Measurements from ENCODE around the gene OXNAD1. TPM values are rescaled to one million over a fixed set of nuclear protein-coding genes. Genes with fewer than 3 reads are reported as not detected.

Gene OXNAD1
- total RNA-seq, 4 donors from 2014 or later: 11.4 to 14.9 (median 13.1) TPM

GRCh38 chr3:16318176-16318575 lies 53.2 kb downstream of the OXNAD1 start:
- 88 to 89% methylated on average over 7 of the region's 7 CpGs for WGBS, 2 donors

GRCh38 chr3:16319307-16319706 lies 54.3 kb downstream of the OXNAD1 start:
- H3K27me3 ChIP-seq: no peaks in the 10 kb centered on the region
- no peak for DNase-seq (ENCODE audit: low spot score in 2 of 2)
- WGBS, 2 donors: 64 to 73% methylated on average over 4 of the region's 4 CpGs
- no peak for TF ChIP-seq CTCF (IDR thresholded peaks at IDR 0.05)
- no peak for TF ChIP-seq POLR2A (IDR thresholded peaks at IDR 0.05)
- no peak for TF ChIP-seq EP300 (IDR thresholded peaks at IDR 0.05)
- H3K9me3 ChIP-seq: no peaks in the 10 kb centered on the region
- H3K4me1 ChIP-seq: peaks cover 0 to 10% (median 0%) of the 10 kb centered on the region in 4 donors
- no peak overlapping the region for H3K4me3 ChIP-seq
- H3K27ac ChIP-seq: no peak overlapping the region
- peaks cover 6 to 91% (median 9%) of the 10 kb centered on the region in 3 donors for H3K36me3 ChIP-seq

More at GRCh38 chr3:16318176-16318575, 53.2 kb downstream of the OXNAD1 start:
- no peaks in the 10 kb centered on the region for H3K27me3 ChIP-seq
- H3K9me3 ChIP-seq: no peaks in the 10 kb centered on the region
- no peak overlapping the region for H3K27ac ChIP-seq
- peaks cover 6 to 91% (median 9%) of the 10 kb centered on the region in 3 donors for H3K36me3 ChIP-seq
- TF ChIP-seq CTCF (IDR thresholded peaks at IDR 0.05) (no peak), EP300 (IDR thresholded peaks at IDR 0.05) (no peak), POLR2A (IDR thresholded peaks at IDR 0.05) (no peak)
- H3K4me3 ChIP-seq: no peak overlapping the region
- peaks cover 0 to 13% (median 0%) of the 10 kb centered on the region in 4 donors for H3K4me1 ChIP-seq
- DNase-seq (ENCODE audit: low spot score in 2 of 2): no peak

GRCh38 chr3:16319723-16320122 lies 54.7 kb downstream of the OXNAD1 start:
- TF ChIP-seq CTCF (IDR thresholded peaks at IDR 0.05) (no peak), EP300 (IDR thresholded peaks at IDR 0.05) (no peak)
- no peak for DNase-seq (ENCODE audit: low spot score in 2 of 2)
- no peak overlapping the region for H3K27ac ChIP-seq
- peaks cover 6 to 87% (median 9%) of the 10 kb centered on the region in 3 donors for H3K36me3 ChIP-seq
- H3K4me3 ChIP-seq: no peak overlapping the region
- H3K9me3 ChIP-seq: no peaks in the 10 kb centered on the region
- no peaks in the 10 kb centered on the region for H3K27me3 ChIP-seq
- 90% methylated on average over 4 of the region's 4 CpGs for WGBS, 2 donors
- peaks cover 0 to 10% (median 0%) of the 10 kb centered on the region in 4 donors for H3K4me1 ChIP-seq

GRCh38 chr3:16320711-16321110 lies 55.7 kb downstream of the OXNAD1 start:
- H3K4me3 ChIP-seq: no peak overlapping the region
- no peak for TF ChIP-seq CTCF (IDR thresholded peaks at IDR 0.05)
- TF ChIP-seq POLR2A (IDR thresholded peaks at IDR 0.05): no peak
- no peak for TF ChIP-seq EP300 (IDR thresholded peaks at IDR 0.05)
- peaks cover 0 to 10% (median 0%) of the 10 kb centered on the region in 4 donors for H3K4me1 ChIP-seq
- H3K27me3 ChIP-seq: no peaks in the 10 kb centered on the region
- no peak for DNase-seq (ENCODE audit: low spot score in 2 of 2)
- H3K9me3 ChIP-seq: no peaks in the 10 kb centered on the region
- peaks cover 6 to 88% (median 9%) of the 10 kb centered on the region in 3 donors for H3K36me3 ChIP-seq
- H3K27ac ChIP-seq: no peak overlapping the region
- 82 to 88% methylated on average over 3 of the region's 3 CpGs for WGBS, 2 donors

GRCh38 chr3:16322189-16322588 lies 57.2 kb downstream of the OXNAD1 start:
- Histone ChIP-seq H3K27ac (peak overlapping the region in 1 of 4 donors; percentile 21), H3K4me1 (peaks cover 0 to 10% (median 3%) of the 10 kb centered on the region in 4 donors), H3K4me3 (no peak overlapping the region), H3K9me3 (no peaks in the 10 kb centered on the region), H3K36me3 (peaks cover 6 to 86% (median 9%) of the 10 kb centered on the region in 3 donors), H3K27me3 (no peaks in the 10 kb centered on the region)
- TF ChIP-seq EP300 (IDR thresholded peaks at IDR 0.05) (no peak), POLR2A (IDR thresholded peaks at IDR 0.05) (no peak), CTCF (IDR thresholded peaks at IDR 0.05) (no peak)
- WGBS, 2 donors: 86 to 88% methylated on average over 5 of the region's 5 CpGs
- DNase-seq (ENCODE audit: low spot score in 2 of 2): no peak
